OCI-LY1 (cell line): ENCODE measurements around the gene EIF3K.

Experiments
- EZH2 ChIP-seq: fragments of 200-600 bp; sonication (generic), shearing (Covaris generic); IDR thresholded peaks from 2 replicates; pipeline ENCODE4 v1.8.0; 2017; ENCODE audit warnings: borderline replicate concordance, mixed run types, mild to moderate bottlenecking, antibody characterized with exemption, low read length, moderate library complexity, mixed read lengths
- TF ChIP-seq, protein P1 (sequence below): fragments of 200-600 bp; sonication (generic), shearing (Covaris generic); IDR thresholded peaks from 2 replicates; pipeline ENCODE4 v1.5.1; 2017; ENCODE audit warnings: mild to moderate bottlenecking, antibody characterized with exemption, low read length, moderate library complexity, mixed read lengths

DNA sequence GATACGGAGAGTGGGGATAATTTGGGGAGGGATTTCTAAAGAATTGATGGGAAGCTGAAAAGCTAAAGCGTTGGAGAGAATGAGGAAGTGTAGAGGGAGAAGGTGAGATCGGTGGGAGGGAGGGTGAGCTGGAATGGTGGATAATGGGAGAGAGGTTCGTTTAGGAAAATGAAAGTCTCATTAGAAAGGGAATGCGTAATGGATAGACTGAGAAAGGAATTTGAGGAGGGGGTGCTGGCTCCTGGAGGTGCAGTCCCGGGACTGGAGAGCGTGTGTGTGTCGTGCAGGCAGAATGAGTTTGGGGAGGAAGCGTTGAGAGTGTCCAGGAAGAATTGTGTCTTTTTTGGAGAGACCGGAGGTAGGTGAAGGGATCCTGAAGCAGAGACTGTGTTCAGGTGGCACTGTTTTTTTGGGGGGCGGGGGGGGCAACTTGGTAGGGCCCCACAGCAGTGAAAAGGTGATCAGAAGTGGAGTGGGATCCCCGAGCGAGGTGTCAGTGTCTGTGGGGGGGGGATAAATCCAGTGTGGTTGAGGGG is 29.8 kb downstream of the EIF3K start:
- TF ChIP-seq, protein P1, sequence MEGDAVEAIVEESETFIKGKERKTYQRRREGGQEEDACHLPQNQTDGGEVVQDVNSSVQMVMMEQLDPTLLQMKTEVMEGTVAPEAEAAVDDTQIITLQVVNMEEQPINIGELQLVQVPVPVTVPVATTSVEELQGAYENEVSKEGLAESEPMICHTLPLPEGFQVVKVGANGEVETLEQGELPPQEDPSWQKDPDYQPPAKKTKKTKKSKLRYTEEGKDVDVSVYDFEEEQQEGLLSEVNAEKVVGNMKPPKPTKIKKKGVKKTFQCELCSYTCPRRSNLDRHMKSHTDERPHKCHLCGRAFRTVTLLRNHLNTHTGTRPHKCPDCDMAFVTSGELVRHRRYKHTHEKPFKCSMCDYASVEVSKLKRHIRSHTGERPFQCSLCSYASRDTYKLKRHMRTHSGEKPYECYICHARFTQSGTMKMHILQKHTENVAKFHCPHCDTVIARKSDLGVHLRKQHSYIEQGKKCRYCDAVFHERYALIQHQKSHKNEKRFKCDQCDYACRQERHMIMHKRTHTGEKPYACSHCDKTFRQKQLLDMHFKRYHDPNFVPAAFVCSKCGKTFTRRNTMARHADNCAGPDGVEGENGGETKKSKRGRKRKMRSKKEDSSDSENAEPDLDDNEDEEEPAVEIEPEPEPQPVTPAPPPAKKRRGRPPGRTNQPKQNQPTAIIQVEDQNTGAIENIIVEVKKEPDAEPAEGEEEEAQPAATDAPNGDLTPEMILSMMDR: no peak
- TF ChIP-seq EZH2: no peak
